ENCODE results near the gene RNF212. TPM values are rescaled to one million over a fixed set of nuclear protein-coding genes. Genes with fewer than 3 reads are reported as not detected.
A peak's percentile ranks its signal among the peaks of the same experiment; 100 is the strongest.

The RNF212 gene
- total and polyA plus RNA-seq, 4 donors = 3.5 to 8.8 (median 5.3) TPM

GRCh38 chr4:1045595-1046201 lies 67.7 kb downstream of the RNF212 start:
- no peak overlapping the region for H3K9ac ChIP-seq (ENCODE audit: insufficient read depth in 1 of 2, low read length in 2 of 2)
- no peaks in the 10 kb centered on the region for H3K36me3 ChIP-seq (ENCODE audit: control insufficient read depth in 4 of 4, insufficient read depth in 4 of 4, low read length in 4 of 4)
- no peaks in the 10 kb centered on the region for H3K9me3 ChIP-seq (ENCODE audit: control insufficient read depth in 4 of 4, insufficient read depth in 3 of 4, low read length in 3 of 4)
- H3K27ac ChIP-seq (ENCODE audit: low read depth in 1 of 2, low read length in 1 of 2) = no peak overlapping the region
- no peak for ATAC-seq (ENCODE audit: insufficient read depth, low FRiP score)
- peak in 1 of 3 donors; percentile 11 for DNase-seq
- H3K27me3 ChIP-seq (ENCODE audit: control insufficient read depth in 3 of 3, insufficient read depth in 3 of 3, low read length in 2 of 3) = peaks cover 2 to 22% (median 4%) of the 10 kb centered on the region in 3 donors
- WGBS, 2 donors = 71 to 83% methylated on average over 29 to 36 of the region's 36 CpGs
- no peak for TF ChIP-seq CTCF (IDR thresholded peaks at IDR 0.05; ENCODE audit: control extremely low read depth, extremely low read depth)
- no peak overlapping the region for H3K4me3 ChIP-seq
- H3K4me1 ChIP-seq (ENCODE audit: control insufficient read depth in 5 of 5, insufficient read depth in 5 of 5, low read length in 5 of 5) = peaks cover 0 to 35% (median 20%) of the 10 kb centered on the region in 5 donors

GRCh38 chr4:1045193-1045594 lies 68.2 kb downstream of the RNF212 start:
- H3K9ac ChIP-seq (ENCODE audit: insufficient read depth in 1 of 2, low read length in 2 of 2) = no peak overlapping the region
- H3K27ac ChIP-seq (ENCODE audit: low read depth in 1 of 2, low read length in 1 of 2) = no peak overlapping the region
- no peaks in the 10 kb centered on the region for H3K9me3 ChIP-seq (ENCODE audit: control insufficient read depth in 4 of 4, insufficient read depth in 3 of 4, low read length in 3 of 4)
- no peaks in the 10 kb centered on the region for H3K36me3 ChIP-seq (ENCODE audit: control insufficient read depth in 4 of 4, insufficient read depth in 4 of 4, low read length in 4 of 4)
- no peak for DNase-seq
- peaks cover 0 to 40% (median 20%) of the 10 kb centered on the region in 5 donors for H3K4me1 ChIP-seq (ENCODE audit: control insufficient read depth in 5 of 5, insufficient read depth in 5 of 5, low read length in 5 of 5)
- no peak for ATAC-seq (ENCODE audit: insufficient read depth, low FRiP score)
- WGBS, 2 donors = 75 to 82% methylated on average over 14 of the region's 14 CpGs
- H3K4me3 ChIP-seq = no peak overlapping the region
- peaks cover 2 to 20% (median 4%) of the 10 kb centered on the region in 3 donors for H3K27me3 ChIP-seq (ENCODE audit: control insufficient read depth in 3 of 3, insufficient read depth in 3 of 3, low read length in 2 of 3)
- TF ChIP-seq CTCF (IDR thresholded peaks at IDR 0.05; ENCODE audit: control extremely low read depth, extremely low read depth) = no peak

GRCh38 chr4:1044469-1045192 lies 68.7 kb downstream of the RNF212 start:
- peaks cover 0 to 46% (median 23%) of the 10 kb centered on the region in 5 donors for H3K4me1 ChIP-seq (ENCODE audit: control insufficient read depth in 5 of 5, insufficient read depth in 5 of 5, low read length in 5 of 5)
- no peak for ATAC-seq (ENCODE audit: insufficient read depth, low FRiP score)
- WGBS, 2 donors = 89% methylated on average over 12 of the region's 12 CpGs
- no peak overlapping the region for H3K9ac ChIP-seq (ENCODE audit: insufficient read depth in 1 of 2, low read length in 2 of 2)
- no peaks in the 10 kb centered on the region for H3K36me3 ChIP-seq (ENCODE audit: control insufficient read depth in 4 of 4, insufficient read depth in 4 of 4, low read length in 4 of 4)
- H3K9me3 ChIP-seq (ENCODE audit: control insufficient read depth in 4 of 4, insufficient read depth in 3 of 4, low read length in 3 of 4) = no peaks in the 10 kb centered on the region
- no peak for TF ChIP-seq CTCF (IDR thresholded peaks at IDR 0.05; ENCODE audit: control extremely low read depth, extremely low read depth)
- H3K27me3 ChIP-seq (ENCODE audit: control insufficient read depth in 3 of 3, insufficient read depth in 3 of 3, low read length in 2 of 3) = peaks cover 2 to 18% (median 4%) of the 10 kb centered on the region in 3 donors
- no peak overlapping the region for H3K4me3 ChIP-seq
- H3K27ac ChIP-seq (ENCODE audit: low read depth in 1 of 2, low read length in 1 of 2) = no peak overlapping the region
- DNase-seq = peak in 1 of 3 donors; percentile 11

Data from lung (tissue), 12 donors.